ENCODE results near the gene PDE6A.

PDE6A gene

GRCh38 chr5:149936700-149937091 is 7.9 kb downstream of the PDE6A start:
- H3K36me3 ChIP-seq (replicated peaks; ENCODE audit: low read depth, low read length), result no peaks in the 10 kb centered on the region
- no peaks in the 10 kb centered on the region for H3K27me3 ChIP-seq (ENCODE audit: low read depth, low read length)
- no peak overlapping the region for H3K4me2 ChIP-seq (ENCODE audit: low read length)
- no peak overlapping the region for H3K27ac ChIP-seq (ENCODE audit: low read length)
- no peaks in the 10 kb centered on the region for H3K79me2 ChIP-seq (ENCODE audit: low read length)
- no peaks in the 10 kb centered on the region for H3K9me3 ChIP-seq (ENCODE audit: insufficient read depth, low read length)
- H3K9ac ChIP-seq (ENCODE audit: low read length), result no peak overlapping the region
- no peak for TF ChIP-seq EZH2phosphoT487 (IDR thresholded peaks at IDR 0.05; ENCODE audit: low read depth)
- TF ChIP-seq CTCF (IDR thresholded peaks at IDR 0.05; ENCODE audit: low read depth, low read length), result no peak
- H4K20me1 ChIP-seq (ENCODE audit: insufficient read depth, low read length), result no peaks in the 10 kb centered on the region
- peaks cover 9% of the 10 kb centered on the region; the same call in 1 of the 2 replicates for H3K4me1 ChIP-seq (ENCODE audit: low read length)
- no peak overlapping the region for H2AFZ ChIP-seq (ENCODE audit: low read depth, low read length)
- no peak overlapping the region for H3K4me3 ChIP-seq (ENCODE audit: low read length)

- Histone ChIP-seq H3K36me3 (replicated peaks; ENCODE audit: low read depth, low read length) (no peaks in the 10 kb centered on the region), H3K27me3 (ENCODE audit: low read depth, low read length) (no peaks in the 10 kb centered on the region), H3K9ac (ENCODE audit: low read length) (no peak overlapping the region), H3K9me3 (ENCODE audit: insufficient read depth, low read length) (no peaks in the 10 kb centered on the region), H4K20me1 (ENCODE audit: insufficient read depth, low read length) (no peaks in the 10 kb centered on the region), H3K79me2 (ENCODE audit: low read length) (no peaks in the 10 kb centered on the region), H2AFZ (ENCODE audit: low read depth, low read length) (no peak overlapping the region), H3K4me2 (ENCODE audit: low read length) (no peak overlapping the region), H3K4me1 (ENCODE audit: low read length) (peaks cover 9% of the 10 kb centered on the region; the same call in 1 of the 2 replicates), H3K4me3 (ENCODE audit: low read length) (no peak overlapping the region), H3K27ac (ENCODE audit: low read length) (no peak overlapping the region)
- no peak for TF ChIP-seq EZH2phosphoT487 (IDR thresholded peaks at IDR 0.05; ENCODE audit: low read depth)
- no peak for TF ChIP-seq CTCF (IDR thresholded peaks at IDR 0.05; ENCODE audit: low read depth, low read length)
Measured at GRCh38 chr5:149936044-149936699, 8.4 kb downstream of the PDE6A start.

- H3K9ac ChIP-seq (ENCODE audit: low read length), result no peak overlapping the region
- H3K79me2 ChIP-seq (ENCODE audit: low read length), result no peaks in the 10 kb centered on the region
- H3K9me3 ChIP-seq (ENCODE audit: insufficient read depth, low read length), result no peaks in the 10 kb centered on the region
- peaks cover 9% of the 10 kb centered on the region; the same call in 1 of the 2 replicates for H3K4me1 ChIP-seq (ENCODE audit: low read length)
- H2AFZ ChIP-seq (ENCODE audit: low read depth, low read length), result no peak overlapping the region
- H3K27me3 ChIP-seq (ENCODE audit: low read depth, low read length), result no peaks in the 10 kb centered on the region
- H3K4me2 ChIP-seq (ENCODE audit: low read length), result no peak overlapping the region
- no peaks in the 10 kb centered on the region for H4K20me1 ChIP-seq (ENCODE audit: insufficient read depth, low read length)
- H3K27ac ChIP-seq (ENCODE audit: low read length), result no peak overlapping the region
- H3K4me3 ChIP-seq (ENCODE audit: low read length), result no peak overlapping the region
- H3K36me3 ChIP-seq (replicated peaks; ENCODE audit: low read depth, low read length), result no peaks in the 10 kb centered on the region
- TF ChIP-seq CTCF (IDR thresholded peaks at IDR 0.05; ENCODE audit: low read depth, low read length) (no peak), EZH2phosphoT487 (IDR thresholded peaks at IDR 0.05; ENCODE audit: low read depth) (no peak)
Measured at GRCh38 chr5:149935431-149935901, 9.1 kb downstream of the PDE6A start.

GRCh38 chr5:149932445-149933350 is 11.9 kb downstream of the PDE6A start:
- H2AFZ ChIP-seq (ENCODE audit: low read depth, low read length), result no peak overlapping the region
- H3K27me3 ChIP-seq (ENCODE audit: low read depth, low read length), result no peaks in the 10 kb centered on the region
- H3K4me3 ChIP-seq (ENCODE audit: low read length), result no peak overlapping the region
- TF ChIP-seq CTCF (IDR thresholded peaks at IDR 0.05; ENCODE audit: low read depth, low read length) (no peak), EZH2phosphoT487 (IDR thresholded peaks at IDR 0.05; ENCODE audit: low read depth) (no peak)
- H3K9me3 ChIP-seq (ENCODE audit: insufficient read depth, low read length), result no peaks in the 10 kb centered on the region
- no peak overlapping the region for H3K4me2 ChIP-seq (ENCODE audit: low read length)
- H3K36me3 ChIP-seq (replicated peaks; ENCODE audit: low read depth, low read length), result no peaks in the 10 kb centered on the region
- no peaks in the 10 kb centered on the region for H3K4me1 ChIP-seq (ENCODE audit: low read length)
- no peaks in the 10 kb centered on the region for H4K20me1 ChIP-seq (ENCODE audit: insufficient read depth, low read length)
- no peak overlapping the region for H3K9ac ChIP-seq (ENCODE audit: low read length)
- H3K27ac ChIP-seq (ENCODE audit: low read length), result no peak overlapping the region
- no peaks in the 10 kb centered on the region for H3K79me2 ChIP-seq (ENCODE audit: low read length)
